Neural progenitor cell (in vitro differentiated cells): ENCODE measurements around the gene DOCK11. TPM values are rescaled to one million over a fixed set of nuclear protein-coding genes. Genes with fewer than 3 reads are reported as not detected.

Experiments used
- DNase-seq: peaks from one replicate; pipeline ENCODE4 v3.0.0-alpha.2; 2016; ENCODE audit warnings: low spot score
- H2AFZ ChIP-seq: fragments of 200-600 bp; sonication (generic); replicated peaks from 2 replicates; pipeline ENCODE4 v1.6.1; 2016; ENCODE audit warnings: antibody characterized with exemption
- H3F3A ChIP-seq: fragments of 200-600 bp; sonication (generic); 2 replicates; pipeline ENCODE4 v1.6.1; 2016; ENCODE audit warnings: antibody characterized with exemption, low read depth
- H3K27ac ChIP-seq: fragments of 200-600 bp; sonication (generic); 2 replicates; pipeline ENCODE4 v1.5.1; 2016; ENCODE audit warnings: mild to moderate bottlenecking
- H3K27me3 ChIP-seq: fragments of 200-600 bp; sonication (generic); 2 replicates; pipeline ENCODE4 v1.6.1; 2016; ENCODE audit warnings: mild to moderate bottlenecking, moderate library complexity
- H3K36me3 ChIP-seq: fragments of 200-600 bp; sonication (generic); 2 replicates; pipeline ENCODE4 v1.5.1; 2016
- H3K4me1 ChIP-seq: fragments of 200-600 bp; sonication (generic); 2 replicates; pipeline ENCODE4 v1.6.1; 2016; ENCODE audit warnings: mixed run types
- H3K4me2 ChIP-seq: fragments of 200-600 bp; sonication (generic); 2 replicates; pipeline ENCODE4 v1.6.1; 2016
- H3K4me3 ChIP-seq: fragments of 200-600 bp; sonication (generic); 2 replicates; pipeline ENCODE4 v1.5.1; 2016
- H3K79me2 ChIP-seq: fragments of 200-600 bp; sonication (generic); 2 replicates; pipeline ENCODE4 v1.6.1; 2016; ENCODE audit warnings: low read depth
- H3K9ac ChIP-seq: fragments of 200-600 bp; sonication (generic); 2 replicates; pipeline ENCODE4 v1.6.1; 2016
- H3K9me3 ChIP-seq: fragments of 200-600 bp; sonication (generic); 2 replicates; pipeline ENCODE4 v1.5.1; 2016; ENCODE audit warnings: low read depth
- H4K20me1 ChIP-seq: fragments of 200-600 bp; sonication (generic); 2 replicates; pipeline ENCODE4 v1.6.1; 2016; ENCODE audit warnings: low read depth
- H3K27ac Mint-ChIP-seq: 3 replicates; pipeline ENCODE4 v1.8.0; 2021; ENCODE audit warnings: mixed read lengths
- H3K27me3 Mint-ChIP-seq: 2 replicates; pipeline ENCODE4 v1.8.0; 2022; ENCODE audit warnings: low read depth, mild to moderate bottlenecking, inconsistent platforms, moderate library complexity, mixed read lengths; ENCODE audit not compliant: insufficient read depth
- H3K36me3 Mint-ChIP-seq: 3 replicates; pipeline ENCODE4 v1.8.0; 2021; ENCODE audit warnings: mixed read lengths
- H3K4me1 Mint-ChIP-seq: 3 replicates; pipeline ENCODE4 v1.8.0; 2021; ENCODE audit warnings: mixed read lengths
- H3K4me3 Mint-ChIP-seq: 3 replicates; pipeline ENCODE4 v1.8.0; 2021; ENCODE audit warnings: mild to moderate bottlenecking, moderate library complexity, mixed read lengths
- H3K9me3 Mint-ChIP-seq: 3 replicates; pipeline ENCODE4 v1.8.0; 2020; ENCODE audit warnings: mixed read lengths
- CTCF ChIP-seq: fragments of 200-600 bp; sonication (generic); IDR thresholded peaks from 2 replicates; pipeline ENCODE4 v1.5.1; 2017; ENCODE audit warnings: antibody characterized with exemption, mild to moderate bottlenecking
- EZH2 ChIP-seq: fragments of 200-600 bp; sonication (generic); IDR thresholded peaks from 2 replicates; pipeline ENCODE4 v1.6.1; 2017; ENCODE audit warnings: antibody characterized with exemption, mild to moderate bottlenecking, moderate library complexity
- EZH2phosphoT487 ChIP-seq: fragments of 200-600 bp; sonication (generic); IDR thresholded peaks from 2 replicates; pipeline ENCODE4 v1.6.1; 2017; ENCODE audit warnings: antibody characterized with exemption
- total RNA-seq: library from RNA; depleted of rRNA; stranded (reverse); fragments of >200 nt; gene quantifications from 2 replicates; pipeline ENCODE4 v1.2.3, GENCODE V29; 2015; ENCODE audit warnings: low replicate concordance

Gene DOCK11
- total RNA-seq, 1 donor from 2014 or later = 20.9 TPM

GRCh38 chrX:118654331-118654730 lies 158.7 kb downstream of the DOCK11 start:
- no peak overlapping the region for H3K4me2 ChIP-seq
- H3F3A ChIP-seq = no peaks in the 10 kb centered on the region
- no peak overlapping the region for H3K9ac ChIP-seq
- H3K27me3 ChIP-seq = no peaks in the 10 kb centered on the region
- Mint-ChIP-seq H3K4me3 (no peak overlapping the region), H3K27me3 (no peaks in the 10 kb centered on the region), H3K4me1 (no peaks in the 10 kb centered on the region), H3K36me3 (peaks cover 20% of the 10 kb centered on the region), H3K27ac (no peak overlapping the region), H3K9me3 (no peaks in the 10 kb centered on the region)
- no peaks in the 10 kb centered on the region for H3K79me2 ChIP-seq
- H3K4me1 ChIP-seq = peaks cover 4% of the 10 kb centered on the region
- TF ChIP-seq EZH2phosphoT487 (no peak), EZH2 (no peak), CTCF (no peak)
- H2AFZ ChIP-seq = no peak overlapping the region
- H3K36me3 ChIP-seq = no peaks in the 10 kb centered on the region
- H3K9me3 ChIP-seq = no peaks in the 10 kb centered on the region
- no peak for DNase-seq
- H4K20me1 ChIP-seq = no peaks in the 10 kb centered on the region
- no peak overlapping the region for H3K4me3 ChIP-seq
- no peak overlapping the region for H3K27ac ChIP-seq

GRCh38 chrX:118655561-118656246 lies 160.1 kb downstream of the DOCK11 start:
- Mint-ChIP-seq H3K9me3 (no peaks in the 10 kb centered on the region), H3K4me1 (no peaks in the 10 kb centered on the region), H3K27me3 (no peaks in the 10 kb centered on the region), H3K36me3 (peaks cover 23% of the 10 kb centered on the region), H3K4me3 (no peak overlapping the region), H3K27ac (no peak overlapping the region)
- TF ChIP-seq EZH2phosphoT487 (no peak), CTCF (no peak), EZH2 (no peak)
- Histone ChIP-seq H3K9ac (no peak overlapping the region), H3K4me1 (peaks cover 4% of the 10 kb centered on the region), H3K79me2 (no peaks in the 10 kb centered on the region), H3K9me3 (no peaks in the 10 kb centered on the region), H3K4me2 (no peak overlapping the region), H4K20me1 (no peaks in the 10 kb centered on the region), H3K27ac (no peak overlapping the region), H3F3A (no peaks in the 10 kb centered on the region), H2AFZ (no peak overlapping the region), H3K36me3 (no peaks in the 10 kb centered on the region), H3K4me3 (no peak overlapping the region), H3K27me3 (no peaks in the 10 kb centered on the region)
- DNase-seq = no peak

DNA sequence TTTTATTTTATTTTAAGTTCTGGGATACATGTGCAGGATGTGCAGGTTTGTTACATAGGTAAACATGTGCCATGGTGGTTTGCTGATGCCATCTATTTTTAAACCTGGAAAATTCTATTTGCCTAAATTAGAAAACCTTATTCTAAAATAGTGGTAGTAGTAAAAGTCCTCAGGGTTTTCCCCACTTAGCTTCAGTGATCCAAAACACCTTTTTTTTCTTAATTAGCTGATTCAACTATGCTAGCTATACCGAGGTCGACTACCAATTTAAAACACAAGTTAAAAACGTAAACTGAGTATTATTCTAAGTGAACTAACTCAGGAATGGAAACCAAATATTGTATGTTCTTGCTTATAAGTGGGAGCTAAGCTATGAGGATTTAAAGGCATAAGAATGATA lies 161.8 kb downstream of the DOCK11 start:
- no peaks in the 10 kb centered on the region for H3K9me3 ChIP-seq
- H3K4me1 ChIP-seq = peaks cover 4% of the 10 kb centered on the region
- TF ChIP-seq EZH2phosphoT487 = no peak
- no peak for TF ChIP-seq CTCF
- no peak for TF ChIP-seq EZH2
- no peak overlapping the region for H3K4me2 ChIP-seq
- H3K4me3 ChIP-seq = no peak overlapping the region
- no peaks in the 10 kb centered on the region for H3K4me1 Mint-ChIP-seq
- H3K4me3 Mint-ChIP-seq = no peak overlapping the region
- no peak for DNase-seq
- H3K9ac ChIP-seq = no peak overlapping the region
- H3K27me3 ChIP-seq = no peaks in the 10 kb centered on the region
- no peaks in the 10 kb centered on the region for H3F3A ChIP-seq
- no peak overlapping the region for H3K27ac ChIP-seq
- H2AFZ ChIP-seq = no peak overlapping the region
- no peaks in the 10 kb centered on the region for H3K9me3 Mint-ChIP-seq
- H4K20me1 ChIP-seq = no peaks in the 10 kb centered on the region
- H3K36me3 Mint-ChIP-seq = peaks cover 24% of the 10 kb centered on the region
- H3K79me2 ChIP-seq = no peaks in the 10 kb centered on the region
- no peaks in the 10 kb centered on the region for H3K27me3 Mint-ChIP-seq
- no peak overlapping the region for H3K27ac Mint-ChIP-seq
- no peaks in the 10 kb centered on the region for H3K36me3 ChIP-seq
